Measurements from ENCODE around the gene ATG10. TPM values are rescaled to one million over a fixed set of nuclear protein-coding genes. Genes with fewer than 3 reads are reported as not detected.

The ATG10 gene
- total RNA-seq, 1 experiment from 2014 or later: 13.1 TPM

DNA sequence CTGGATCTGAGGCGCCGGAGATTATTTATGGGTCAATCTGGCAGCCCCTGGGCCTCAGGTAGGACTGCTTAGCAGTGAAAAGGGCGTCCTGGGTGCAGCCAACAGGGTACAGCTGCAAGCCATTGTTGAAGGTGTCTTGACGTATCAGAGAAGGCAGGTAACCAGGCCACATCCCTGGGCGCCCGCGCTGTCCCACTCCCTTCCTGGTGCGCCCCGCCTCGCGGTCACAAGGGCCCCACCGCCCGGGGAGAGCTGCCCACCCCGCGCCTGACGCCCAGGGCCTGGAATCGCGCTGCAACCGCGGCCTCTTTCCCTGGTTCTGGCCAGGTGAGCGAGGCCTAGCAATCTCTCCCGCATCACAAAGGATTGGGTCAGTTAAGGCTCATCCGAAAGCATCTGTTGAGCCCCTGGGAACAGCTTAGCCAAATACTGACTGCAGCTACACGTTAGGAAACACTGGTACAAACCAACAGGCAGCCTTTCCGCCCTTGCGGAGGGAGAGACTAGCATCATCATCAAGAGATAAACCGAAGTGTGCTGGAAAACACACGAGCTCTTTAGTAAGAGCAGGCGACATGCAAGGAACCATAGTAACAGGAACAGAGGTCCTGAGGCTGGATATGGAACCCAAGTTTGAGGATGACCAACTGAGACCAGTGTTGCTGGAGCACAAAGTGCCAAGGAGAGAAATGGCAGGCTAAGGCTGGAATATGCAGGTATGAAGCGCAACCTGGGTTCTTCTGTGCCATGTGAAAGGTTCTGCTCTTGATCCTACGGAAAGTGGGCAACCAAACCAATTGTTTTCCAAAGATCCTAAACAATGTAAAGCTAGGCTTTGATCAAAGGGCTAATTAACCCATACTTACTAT is 302.8 kb downstream of the ATG10 start:
- DNase-seq (ENCODE audit: low read depth): no peak

DNA sequence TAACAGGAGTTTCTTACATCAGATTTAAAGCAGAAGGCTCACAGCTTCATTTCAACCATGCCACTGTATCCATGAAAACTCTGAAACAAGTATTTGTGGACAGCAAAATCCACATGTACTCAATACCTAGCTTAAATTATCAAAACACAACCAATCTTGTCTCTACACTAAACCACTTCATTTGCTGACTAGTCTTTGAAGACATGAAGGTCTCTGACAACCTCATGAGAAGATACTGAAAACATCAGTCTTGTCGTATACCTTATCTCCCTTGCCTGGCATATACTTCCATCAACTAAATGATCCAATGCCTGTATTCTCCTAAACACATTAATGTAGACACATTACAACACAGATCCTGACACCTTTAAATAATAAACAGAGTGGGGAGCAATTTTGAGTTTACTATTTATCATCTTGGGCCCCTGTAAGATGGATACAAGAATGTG is 303.4 kb downstream of the ATG10 start:
- no peak for DNase-seq (ENCODE audit: low read depth)

DNA sequence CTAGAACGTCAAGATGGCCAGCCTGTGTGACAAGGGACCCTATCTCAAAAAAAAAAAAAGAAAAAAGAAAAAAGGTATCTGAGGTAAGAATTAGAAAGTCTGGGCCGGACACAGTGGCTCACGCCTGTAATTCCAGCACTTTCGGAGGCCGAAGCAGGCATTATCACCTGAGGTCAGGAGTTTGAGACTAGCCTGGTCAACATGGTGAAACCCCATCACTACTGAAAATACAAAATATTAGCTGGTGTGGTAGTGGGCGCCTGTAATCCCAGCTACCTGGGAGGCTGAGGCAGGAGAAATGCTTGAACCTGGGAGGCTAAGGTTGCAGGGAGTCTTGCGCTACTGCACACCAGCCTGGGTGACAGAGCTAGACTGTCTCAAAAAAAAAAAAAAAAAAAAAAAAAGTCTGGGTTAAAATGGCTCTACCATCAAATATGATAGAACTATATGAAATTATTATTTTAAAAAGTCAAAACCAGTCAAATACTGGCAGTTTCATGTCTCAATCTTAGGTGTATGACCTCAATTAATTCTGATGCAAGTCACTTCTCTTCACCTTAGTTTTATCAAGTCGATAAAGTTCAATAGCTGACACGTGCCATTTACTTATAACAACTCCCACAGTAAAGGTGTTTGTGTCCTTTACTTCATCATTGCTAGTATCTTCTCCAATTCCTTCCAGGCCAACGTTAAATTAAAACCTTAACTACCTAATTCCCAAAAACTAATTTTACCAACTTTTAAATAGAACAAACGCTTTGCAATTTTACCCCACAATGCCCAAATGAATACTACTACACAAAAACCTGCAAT is 305.2 kb downstream of the ATG10 start:
- no peak for DNase-seq (ENCODE audit: low read depth)

DNA sequence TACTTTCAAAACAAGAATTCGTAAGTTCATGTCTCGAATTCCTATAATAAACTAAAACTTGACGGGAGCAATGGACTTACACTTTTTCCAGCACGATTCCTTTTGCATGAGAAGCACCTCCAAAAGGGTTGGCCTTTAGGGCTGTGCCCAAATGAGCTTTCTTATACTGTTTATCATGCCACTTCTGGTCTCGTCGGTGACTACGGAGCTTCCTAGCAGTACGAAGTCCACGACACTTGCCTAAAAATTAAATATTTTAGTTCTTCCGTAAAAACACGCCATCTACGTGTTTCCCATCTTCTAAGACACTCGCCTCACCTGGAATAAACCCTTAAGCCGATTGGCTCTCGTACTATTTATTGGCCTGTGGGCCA is 305.8 kb downstream of the ATG10 start:
- no peak for DNase-seq (ENCODE audit: low read depth)

DNA sequence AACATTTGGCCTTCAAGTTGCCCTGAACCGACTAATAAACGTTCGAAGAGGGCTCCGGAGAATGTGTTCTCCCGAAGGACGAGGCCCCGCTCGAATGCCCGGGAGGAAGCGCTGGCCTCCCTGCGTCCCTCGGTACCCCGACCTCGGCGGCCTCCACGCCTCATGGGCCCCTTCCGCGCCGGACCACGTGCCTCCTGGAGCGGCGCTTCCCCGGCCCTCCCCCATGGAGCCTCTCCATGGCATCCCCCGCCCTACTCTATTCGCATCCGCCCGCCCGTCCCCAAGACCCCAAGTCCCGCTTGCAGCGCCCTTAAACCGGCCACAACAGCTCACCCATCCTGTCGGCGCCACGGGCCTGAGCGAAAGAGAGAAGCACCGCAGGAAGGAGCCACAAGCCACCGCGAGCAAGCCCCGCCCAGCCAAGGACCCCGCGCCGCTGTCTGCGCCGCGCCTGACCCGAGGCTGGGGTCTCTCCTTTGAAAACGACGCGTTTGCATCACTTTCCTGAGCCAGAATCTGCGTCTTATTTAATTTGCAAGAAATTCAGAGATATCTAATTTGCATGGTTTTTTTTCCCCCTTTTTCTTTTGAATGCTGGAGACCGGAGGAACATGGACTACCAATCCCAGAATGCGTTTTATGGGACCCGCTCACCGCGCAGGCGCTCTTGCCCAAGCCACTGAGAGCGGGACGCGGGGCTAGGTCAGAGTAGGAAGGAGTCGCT is 306.3 kb downstream of the ATG10 start, which contains the start of gene RPS23:
Gene RPS23 (minus strand): TSS at position 368 of the 724 bp plus-strand sequence. CDS start 31 bp downstream, at position 337.
- DNase-seq (ENCODE audit: low read depth): peak; percentile 93

DNA sequence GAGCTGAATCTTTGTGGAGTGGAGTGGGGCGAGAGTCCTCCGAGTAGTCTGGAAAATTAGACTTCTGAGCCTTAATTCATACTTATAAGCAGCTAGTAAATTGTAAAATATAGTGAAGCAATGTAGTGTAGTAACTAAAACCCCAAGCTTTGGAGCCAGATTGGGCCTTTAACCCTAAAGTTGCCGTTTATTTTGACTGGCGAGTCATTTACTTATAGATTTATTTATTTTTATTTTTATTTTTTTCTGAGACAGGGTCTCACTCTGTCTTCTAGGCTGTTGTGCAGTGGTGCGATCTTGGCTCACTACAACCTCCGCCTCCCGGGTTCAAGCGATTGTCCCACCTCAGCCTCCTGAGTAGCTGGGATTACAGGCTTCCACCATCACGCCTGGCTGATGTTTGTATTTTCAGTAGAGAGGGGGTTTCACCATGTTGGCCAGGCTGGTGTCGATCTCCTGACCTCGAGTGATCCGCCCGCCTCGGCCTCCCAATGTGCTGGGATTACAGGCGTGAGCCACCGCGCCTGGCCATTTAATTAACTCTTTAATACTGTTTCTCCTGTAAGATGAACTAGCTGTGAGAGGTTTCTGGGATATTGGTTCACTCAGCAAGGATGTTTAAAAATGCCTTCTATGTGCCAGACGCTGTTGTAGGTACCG is 307.0 kb downstream of the ATG10 start:
- no peak for DNase-seq (ENCODE audit: low read depth)

DNA sequence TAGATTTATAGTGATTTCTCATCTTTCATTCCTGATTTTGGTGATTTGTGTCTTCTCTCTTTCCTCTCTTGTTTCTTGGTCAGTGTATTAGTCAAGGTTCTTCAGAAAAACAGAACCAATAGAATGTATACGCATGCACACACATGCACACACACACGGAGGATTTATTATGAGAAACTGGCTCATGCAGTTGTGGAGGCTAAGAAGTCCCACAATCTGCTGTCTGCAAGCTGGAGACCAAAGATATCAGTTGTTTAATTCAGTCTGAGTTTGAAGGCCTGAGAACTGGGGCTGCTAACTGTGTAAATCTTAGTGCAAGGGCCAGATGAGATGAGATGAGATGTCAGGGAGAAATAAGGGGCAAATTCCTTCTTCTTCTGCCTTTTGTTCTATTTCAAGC is 312.1 kb downstream of the ATG10 start:
- DNase-seq (ENCODE audit: low read depth): no peak

DNA sequence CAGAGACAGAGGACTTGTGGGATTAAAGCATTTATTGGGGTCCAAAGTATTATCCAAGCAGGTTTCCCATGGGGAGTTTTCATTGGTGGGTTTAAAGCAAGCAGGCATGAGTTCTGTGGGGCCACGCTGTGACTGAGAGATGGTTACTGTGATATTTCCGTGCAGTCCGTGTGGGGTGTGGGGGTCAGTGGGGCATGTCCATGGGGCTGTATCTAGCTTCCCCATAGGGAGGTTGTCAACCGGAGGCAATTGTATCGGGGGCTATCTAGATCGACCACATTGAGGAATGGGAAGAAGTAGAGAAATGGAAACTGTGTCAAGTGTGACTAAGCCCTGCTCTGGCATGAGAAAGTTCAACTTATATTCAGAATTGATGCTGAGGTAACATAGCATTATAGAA is 313.4 kb downstream of the ATG10 start:
- DNase-seq (ENCODE audit: low read depth): no peak

DNA sequence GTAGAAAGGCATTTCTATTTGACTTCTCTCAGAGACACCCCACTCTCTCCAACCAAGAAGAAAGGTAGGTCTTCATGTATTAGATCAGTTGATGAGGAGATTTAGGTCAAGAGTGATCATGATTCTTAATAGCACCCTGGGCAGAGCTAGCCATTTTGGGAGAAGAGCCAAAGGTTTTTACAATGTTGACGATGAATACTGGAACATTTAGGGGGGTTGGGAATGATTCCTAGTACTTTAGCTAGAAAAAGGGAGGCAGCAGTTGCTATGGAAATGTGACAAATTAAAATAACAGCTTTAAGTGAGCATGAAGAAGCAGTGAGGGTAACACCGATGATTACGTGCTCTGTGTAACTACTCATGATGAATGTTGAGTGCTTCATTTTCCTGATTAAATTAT is 315.8 kb downstream of the ATG10 start:
- DNase-seq (ENCODE audit: low read depth): no peak

DNA sequence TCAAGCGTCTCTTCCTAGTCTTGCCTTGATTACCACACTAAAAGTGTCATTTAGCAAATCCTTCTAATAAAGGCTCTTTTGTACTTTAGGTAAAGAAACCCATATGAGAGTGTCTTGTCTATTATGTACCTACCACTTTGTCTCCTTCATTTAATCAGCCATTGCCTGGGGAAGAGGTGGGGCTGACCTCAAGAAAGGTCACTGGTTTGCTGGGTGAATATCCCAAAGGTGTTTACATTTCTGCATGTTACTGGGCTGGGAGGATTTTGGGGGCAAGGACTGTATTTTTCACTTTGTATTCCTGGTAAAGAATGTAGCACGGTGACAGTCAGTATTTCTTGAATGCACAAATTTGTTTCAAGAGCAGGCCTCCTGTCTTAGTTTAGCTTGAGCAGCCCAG is 318.2 kb downstream of the ATG10 start:
- no peak for DNase-seq (ENCODE audit: low read depth)

DNA sequence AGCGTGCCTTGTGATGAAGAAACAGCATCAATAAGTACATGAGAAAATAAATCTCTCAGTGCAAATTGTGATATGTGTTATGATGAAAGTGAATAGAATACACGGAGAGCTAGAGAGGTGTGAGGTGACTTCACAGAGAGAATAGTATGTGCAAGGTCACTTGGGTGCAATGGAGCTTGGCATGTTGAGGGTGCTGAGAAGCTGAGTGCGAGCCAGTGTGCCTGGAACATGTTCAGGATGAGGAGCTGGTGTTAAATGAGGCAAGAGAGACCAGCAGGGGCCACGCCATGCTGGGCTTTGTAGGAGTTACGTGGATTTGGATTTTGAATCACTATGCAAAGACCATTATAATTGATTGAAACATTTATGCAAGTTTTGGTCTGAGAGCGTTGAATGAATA is 319.1 kb downstream of the ATG10 start:
- no peak for DNase-seq (ENCODE audit: low read depth)

DNA sequence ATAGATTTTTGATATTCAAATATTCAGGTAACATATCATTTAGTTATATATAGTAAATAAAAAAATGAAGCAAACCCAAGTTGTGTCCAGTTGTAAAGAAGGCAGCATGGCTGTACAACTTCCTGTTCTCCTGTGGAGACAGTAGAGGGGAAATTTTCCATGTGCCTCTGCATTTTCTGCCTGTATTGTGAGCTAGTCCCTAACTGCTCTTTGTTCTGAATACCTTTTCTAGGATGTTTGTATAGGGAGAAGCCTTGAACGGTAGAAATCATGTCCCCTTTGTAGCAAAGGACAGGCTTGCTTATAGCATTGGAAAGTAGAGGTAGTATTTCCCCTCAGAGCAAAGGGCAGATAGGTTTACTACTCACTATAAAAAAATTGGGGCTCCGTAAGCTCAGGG is 319.6 kb downstream of the ATG10 start:
- no peak for DNase-seq (ENCODE audit: low read depth)

DNA sequence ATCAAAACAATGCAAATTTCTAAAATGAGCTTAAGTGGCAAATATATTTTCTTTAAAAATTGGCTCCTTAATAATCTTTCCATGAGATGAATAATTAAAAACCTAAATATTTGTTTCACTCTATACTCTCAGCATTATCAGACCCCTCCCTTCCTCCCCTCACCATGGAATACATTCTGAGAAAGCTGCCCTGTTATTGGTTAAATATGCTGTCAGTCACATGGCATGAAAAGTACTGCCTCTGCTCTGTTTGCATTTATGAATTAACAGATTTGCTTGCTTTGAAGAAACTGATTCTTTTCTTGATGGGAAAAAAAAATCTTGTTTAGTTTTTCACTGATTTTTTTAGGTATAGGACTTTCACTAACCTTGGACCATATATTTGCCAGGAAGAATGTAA is 323.3 kb downstream of the ATG10 start:
- DNase-seq (ENCODE audit: low read depth): peak; percentile 32

DNA sequence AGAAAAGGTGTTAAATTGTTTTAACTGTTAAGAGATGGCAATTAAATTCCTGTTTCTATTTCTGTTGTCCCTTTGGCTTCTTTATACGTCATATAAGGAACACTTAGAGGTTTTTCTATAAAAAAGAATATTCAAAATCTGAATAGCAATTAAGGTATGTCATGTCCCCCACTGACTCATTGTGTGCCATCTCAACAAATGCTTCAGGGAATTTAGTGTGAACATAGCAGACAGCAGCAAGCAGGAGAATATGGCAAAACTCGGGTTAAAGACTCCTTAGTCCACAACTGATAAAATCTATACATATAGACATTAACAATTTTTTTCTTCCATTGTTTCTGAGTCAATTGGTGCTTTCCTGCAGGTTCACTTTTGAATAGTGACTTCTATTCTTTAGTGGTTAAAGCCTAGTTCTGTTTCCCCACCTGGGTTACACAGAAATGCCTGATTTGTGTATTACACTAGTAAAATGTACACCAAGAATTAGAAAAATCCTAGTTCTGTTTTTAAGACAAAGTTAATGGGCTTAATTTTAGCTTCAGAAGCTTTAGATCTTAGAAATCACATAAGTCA is 324.2 kb downstream of the ATG10 start:
- DNase-seq (ENCODE audit: low read depth): no peak

DNA sequence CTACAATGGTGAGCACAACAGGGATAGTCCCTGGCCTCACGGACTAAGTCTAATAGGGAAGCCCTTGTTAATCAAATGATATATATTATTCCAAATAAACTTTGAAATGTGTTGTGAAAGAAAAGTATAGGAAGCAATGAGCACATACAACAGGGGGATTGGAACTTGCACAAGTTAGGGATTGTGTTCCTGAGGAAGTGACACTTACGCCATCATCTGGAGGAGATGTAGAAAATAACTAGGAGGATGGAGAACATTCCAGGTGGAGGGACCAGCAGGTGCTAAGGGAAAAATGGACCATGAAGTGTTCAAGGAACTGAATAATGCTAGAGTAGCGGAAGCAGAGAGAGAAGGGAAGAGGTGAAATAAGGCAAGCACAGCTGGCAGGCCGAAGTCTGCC is 325.1 kb downstream of the ATG10 start:
- DNase-seq (ENCODE audit: low read depth): no peak

DNA sequence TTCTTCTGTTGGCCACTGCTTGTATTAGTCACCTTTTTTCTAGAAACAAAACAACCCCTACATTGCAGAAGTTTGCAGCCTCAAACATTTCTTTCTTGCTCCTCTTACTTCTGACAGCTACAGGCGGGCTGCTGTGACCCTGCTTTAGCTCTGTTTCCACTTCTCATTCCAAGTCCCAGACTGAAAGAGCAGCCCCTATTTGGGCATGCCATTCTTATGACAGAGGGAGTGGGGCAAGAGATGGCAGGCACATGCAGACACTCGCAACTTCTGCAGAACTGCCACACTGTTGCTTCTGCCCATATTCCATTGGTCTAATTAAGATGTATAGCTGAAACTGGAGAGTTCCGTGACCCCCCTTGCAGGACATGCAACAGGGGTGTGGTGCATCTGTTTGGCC is 325.9 kb downstream of the ATG10 start:
- no peak for DNase-seq (ENCODE audit: low read depth)

DNA sequence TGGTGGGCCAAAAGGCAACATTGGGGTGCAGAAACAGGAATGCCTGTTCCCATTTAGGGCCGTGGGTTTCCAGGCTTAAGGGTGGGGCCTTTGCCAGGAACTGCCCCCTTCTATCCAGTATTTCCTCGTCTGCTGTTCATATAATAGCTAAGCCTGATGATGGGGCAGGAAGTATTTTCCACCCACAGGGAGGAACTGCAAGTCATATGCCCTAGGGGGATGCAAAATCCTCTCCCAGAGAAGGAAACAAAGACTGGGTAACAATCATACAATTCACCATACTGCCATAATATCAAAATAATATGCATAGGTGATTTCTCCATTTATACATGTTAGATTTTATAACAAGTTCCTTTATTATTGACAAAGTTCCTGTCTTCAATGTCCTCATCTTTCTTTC is 326.8 kb downstream of the ATG10 start:
- DNase-seq (ENCODE audit: low read depth): no peak

DNA sequence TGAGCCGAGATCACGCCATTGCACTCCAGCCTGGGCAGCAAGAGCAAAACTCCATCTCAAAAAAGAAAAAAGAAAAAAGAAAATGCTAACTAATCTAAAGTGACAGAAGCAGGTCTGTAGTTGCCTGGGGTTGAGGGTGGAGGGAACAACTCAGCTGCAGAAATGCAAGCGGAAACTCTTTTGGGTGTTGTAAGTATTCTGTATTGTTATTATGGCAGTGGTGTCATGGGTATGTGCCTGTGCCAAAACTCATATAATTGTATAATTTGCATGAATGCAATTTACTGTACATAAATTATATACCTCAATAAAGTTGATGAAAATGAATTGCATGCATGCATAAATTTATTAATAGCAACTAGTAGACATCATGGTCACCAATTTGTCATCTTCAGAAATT is 329.4 kb downstream of the ATG10 start:
- no peak for DNase-seq (ENCODE audit: low read depth)

All from LHCN-M2 (cell line).